TTC549 (cell line): ENCODE measurements around the gene SLC25A6.
"Not testable (repeated sequence)": the region's sequence is repeated elsewhere in the genome, so short reads cannot be mapped to it uniquely, and the experiment has no call there.

Experiments
- FAIRE-seq: peaks from 2 replicates; lab custom pipeline; 2012; peaks lifted over from hg19 to GRCh38; lab: Jason Lieb, UNC

SLC25A6 gene

DNA sequence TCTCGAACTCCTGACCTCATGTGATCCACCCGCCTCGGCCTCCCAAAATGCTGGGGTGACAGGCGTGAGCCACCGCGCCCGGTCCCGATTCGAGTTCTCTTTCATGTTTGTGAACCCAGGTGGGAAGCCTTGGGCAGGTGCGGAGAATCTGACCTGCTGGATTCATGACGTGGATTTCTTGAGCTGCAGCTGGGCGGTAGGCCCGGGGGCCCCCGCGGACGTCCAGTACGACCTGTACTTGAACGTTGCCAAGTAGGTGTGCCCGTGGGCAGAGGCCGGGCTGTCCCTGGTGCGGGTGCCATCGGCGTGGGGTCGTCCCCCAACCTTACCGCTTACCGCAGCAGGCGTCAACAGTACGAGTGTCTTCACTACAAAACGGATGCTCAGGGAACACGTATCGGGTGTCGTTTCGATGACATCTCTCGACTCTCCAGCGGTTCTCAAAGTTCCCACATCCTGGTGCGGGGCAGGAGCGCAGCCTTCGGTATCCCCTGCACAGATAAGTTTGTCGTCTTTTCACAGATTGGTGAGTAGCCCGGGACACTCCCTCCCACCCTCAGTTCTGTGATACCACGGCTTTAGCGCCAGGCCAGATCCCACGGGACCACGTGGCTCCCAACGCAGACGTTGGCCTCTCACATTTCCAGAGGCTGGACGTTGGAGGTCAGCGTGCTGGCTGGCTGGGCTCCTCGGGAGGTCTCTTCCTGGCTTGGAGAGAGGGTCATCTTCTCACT lies 39.8 kb downstream of the SLC25A6 start:
- no peak for FAIRE-seq

DNA sequence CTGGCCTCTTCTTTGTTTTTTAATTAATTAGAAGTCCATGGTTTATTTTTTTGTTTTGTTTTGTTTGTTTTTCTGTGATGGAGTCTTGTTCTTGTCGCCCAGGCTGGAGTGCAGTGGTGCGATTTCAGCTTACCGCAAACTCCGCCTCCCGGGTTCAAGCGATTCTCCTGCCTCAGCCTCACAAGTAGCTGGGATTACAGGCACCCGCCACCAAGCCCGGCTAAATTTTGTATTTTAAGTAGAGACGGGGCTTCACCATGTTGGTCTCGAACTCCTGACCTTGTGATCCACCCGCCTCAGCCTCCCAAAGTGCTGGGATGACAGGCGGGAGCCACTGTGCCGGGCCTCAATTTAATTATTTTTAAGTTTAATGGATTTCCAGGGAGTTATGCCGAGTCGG lies 42.3 kb downstream of the SLC25A6 start:
- FAIRE-seq = not testable (repeated sequence)

- FAIRE-seq = no peak
Observed at GRCh38 chrX:1341545-1342184, 50.2 kb downstream of the SLC25A6 start.

- FAIRE-seq = no peak
Observed at GRCh38 chrX:1336948-1337779, 54.7 kb downstream of the SLC25A6 start.

GRCh38 chrX:1336331-1336943 lies 55.5 kb downstream of the SLC25A6 start, which contains the start of gene IL3RA:
TSS of gene IL3RA (plus strand) at chrX:1336785. CDS start at chrX:1341766, 4,981 bp downstream.
- no peak for FAIRE-seq
